ENCODE results near the gene DIS3L2. TPM values are rescaled to one million over a fixed set of nuclear protein-coding genes. Genes with fewer than 3 reads are reported as not detected.

Gene DIS3L2
- total and polyA plus RNA-seq, 2 experiments from 2014 or later = 9.3 to 15.6 TPM

DNA sequence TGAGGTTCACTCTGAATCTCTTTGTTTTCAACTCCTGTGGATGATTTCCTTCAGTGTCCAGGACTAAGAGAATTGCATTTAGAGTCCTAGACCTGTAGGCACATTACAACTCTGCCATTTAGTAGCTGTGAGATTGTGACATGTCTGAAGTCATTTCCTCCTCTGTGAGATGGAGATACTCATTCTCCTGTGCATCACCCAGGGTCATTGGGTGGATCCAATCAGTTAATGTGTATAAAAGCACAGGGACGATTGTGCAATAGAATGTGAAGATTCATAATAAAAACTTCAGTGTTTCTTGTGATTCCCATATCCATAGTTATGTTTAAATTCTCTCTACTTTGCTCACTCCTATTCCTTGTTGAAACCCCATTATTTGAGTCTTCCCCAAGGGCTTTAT, 113.6 kb downstream of the DIS3L2 start:
- 57 to 67% methylated on average over 1 of the region's 1 CpG for WGBS, 2 experiments (ENCODE audit: low coverage in 1 of 2, low lambda C conversion rate in 2 of 2, missing lambda C conversion rate in 2 of 2)

GRCh38 chr2:232075859-232076258, 114.3 kb downstream of the DIS3L2 start:
- H2AFZ ChIP-seq = no peak overlapping the region
- 53 to 62% methylated on average over 1 of the region's 1 CpG for WGBS, 2 experiments (ENCODE audit: low coverage in 1 of 2, low lambda C conversion rate in 2 of 2, missing lambda C conversion rate in 2 of 2)

More for the DNA sequence above, 113.6 kb downstream of the DIS3L2 start:
- Histone ChIP-seq H3K4me1 (ENCODE audit: insufficient read depth) (peaks cover 13% of the 10 kb centered on the region), H3K9me3 (ENCODE audit: low read depth) (no peaks in the 10 kb centered on the region), H3K79me2 (ENCODE audit: insufficient read depth) (peaks cover 9% of the 10 kb centered on the region; the same call in 1 of the 2 replicates), H3K9ac (no peak overlapping the region), H3K27me3 (replicated peaks; ENCODE audit: insufficient read depth) (no peaks in the 10 kb centered on the region), H3K4me2 (ENCODE audit: unreplicated experiment) (no peak overlapping the region), H3F3A (ENCODE audit: insufficient read depth) (peaks cover 18% of the 10 kb centered on the region; the same call in 1 of the 2 replicates), H3K9me2 (ENCODE audit: insufficient read depth) (no peaks in the 10 kb centered on the region), H3K27ac (peak overlapping the region; percentile 44), H2AFZ (no peak overlapping the region), H3K4me3 (no peak overlapping the region), H3K36me3 (ENCODE audit: low read depth) (no peaks in the 10 kb centered on the region), H4K20me1 (ENCODE audit: insufficient read depth) (0 out of 2 replicates have a peak, but pooled peaks cover 4% of the 10 kb centered on the region)
- DNase-seq = peak; percentile 85
- TF ChIP-seq EZH2 (IDR thresholded peaks at IDR 0.05; ENCODE audit: insufficient read depth, poor library complexity, severe bottlenecking) = no peak
- TF ChIP-seq EZH2phosphoT487 (IDR thresholded peaks at IDR 0.05; ENCODE audit: insufficient read depth, low read depth) = no peak
- in situ Hi-C loops (cut with MboI) = no loop called here

GRCh38 chr2:232076272-232076671, 114.8 kb downstream of the DIS3L2 start:
- H4K20me1 ChIP-seq (ENCODE audit: insufficient read depth) = 0 out of 2 replicates have a peak, but pooled peaks cover 4% of the 10 kb centered on the region
- no peak overlapping the region for H3K4me2 ChIP-seq (ENCODE audit: unreplicated experiment)
- H3K36me3 ChIP-seq (ENCODE audit: low read depth) = no peaks in the 10 kb centered on the region
- no peaks in the 10 kb centered on the region for H3K27me3 ChIP-seq (replicated peaks; ENCODE audit: insufficient read depth)
- H2AFZ ChIP-seq = no peak overlapping the region
- H3K4me1 ChIP-seq (ENCODE audit: insufficient read depth) = peaks cover 13% of the 10 kb centered on the region
- TF ChIP-seq EZH2phosphoT487 (IDR thresholded peaks at IDR 0.05; ENCODE audit: insufficient read depth, low read depth) (no peak), EZH2 (IDR thresholded peaks at IDR 0.05; ENCODE audit: insufficient read depth, poor library complexity, severe bottlenecking) (no peak)
- H3F3A ChIP-seq (ENCODE audit: insufficient read depth) = peaks cover 18% of the 10 kb centered on the region; the same call in 1 of the 2 replicates
- peaks cover 8% of the 10 kb centered on the region; the same call in 1 of the 2 replicates for H3K79me2 ChIP-seq (ENCODE audit: insufficient read depth)
- in situ Hi-C loops (cut with MboI) = no loop called here
- H3K9ac ChIP-seq = no peak overlapping the region
- H3K27ac ChIP-seq = no peak overlapping the region
- 98 to 100% methylated on average over 1 of the region's 1 CpG for WGBS, 2 experiments (ENCODE audit: low coverage in 1 of 2, low lambda C conversion rate in 2 of 2, missing lambda C conversion rate in 2 of 2)
- H3K4me3 ChIP-seq = no peak overlapping the region
- H3K9me2 ChIP-seq (ENCODE audit: insufficient read depth) = no peaks in the 10 kb centered on the region
- no peak for DNase-seq
- no peaks in the 10 kb centered on the region for H3K9me3 ChIP-seq (ENCODE audit: low read depth)

More at GRCh38 chr2:232075859-232076258, 114.3 kb downstream of the DIS3L2 start:
- H3F3A ChIP-seq (ENCODE audit: insufficient read depth) = peaks cover 18% of the 10 kb centered on the region; the same call in 1 of the 2 replicates
- no peaks in the 10 kb centered on the region for H3K27me3 ChIP-seq (replicated peaks; ENCODE audit: insufficient read depth)
- no peak for TF ChIP-seq EZH2phosphoT487 (IDR thresholded peaks at IDR 0.05; ENCODE audit: insufficient read depth, low read depth)
- no peak for TF ChIP-seq EZH2 (IDR thresholded peaks at IDR 0.05; ENCODE audit: insufficient read depth, poor library complexity, severe bottlenecking)
- no peak overlapping the region for H3K4me3 ChIP-seq
- peaks cover 13% of the 10 kb centered on the region for H3K4me1 ChIP-seq (ENCODE audit: insufficient read depth)
- peak; percentile 2 for DNase-seq
- 0 out of 2 replicates have a peak, but pooled peaks cover 4% of the 10 kb centered on the region for H4K20me1 ChIP-seq (ENCODE audit: insufficient read depth)
- in situ Hi-C loops (cut with MboI) = no loop called here
- H3K79me2 ChIP-seq (ENCODE audit: insufficient read depth) = peaks cover 9% of the 10 kb centered on the region; the same call in 1 of the 2 replicates
- H3K27ac ChIP-seq = peak overlapping the region; percentile 44
- H3K4me2 ChIP-seq (ENCODE audit: unreplicated experiment) = no peak overlapping the region
- no peaks in the 10 kb centered on the region for H3K9me3 ChIP-seq (ENCODE audit: low read depth)
- no peaks in the 10 kb centered on the region for H3K36me3 ChIP-seq (ENCODE audit: low read depth)
- no peaks in the 10 kb centered on the region for H3K9me2 ChIP-seq (ENCODE audit: insufficient read depth)
- no peak overlapping the region for H3K9ac ChIP-seq

DNA sequence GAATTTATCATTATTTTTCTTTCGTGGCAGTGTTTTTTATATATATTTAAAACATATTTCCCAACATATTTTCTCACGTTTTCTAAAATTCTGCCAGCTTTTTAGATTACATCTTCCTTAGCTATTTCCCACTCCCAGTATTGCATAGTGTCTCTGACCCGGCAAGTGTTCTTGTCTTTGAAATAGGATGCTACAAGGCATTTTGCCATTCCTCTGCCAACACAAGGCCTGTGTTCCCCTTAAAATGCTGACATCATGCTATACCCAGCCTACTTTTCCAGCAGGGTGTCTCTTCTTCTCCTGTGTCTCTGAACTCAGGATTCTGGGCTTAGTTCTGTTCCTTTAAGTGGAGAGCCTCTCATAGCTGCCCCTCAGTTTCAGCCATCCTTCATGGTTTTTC, 115.2 kb downstream of the DIS3L2 start:
- no peak for DNase-seq
- Histone ChIP-seq H2AFZ (no peak overlapping the region), H3K4me2 (ENCODE audit: unreplicated experiment) (no peak overlapping the region), H3K4me1 (ENCODE audit: insufficient read depth) (peaks cover 13% of the 10 kb centered on the region), H3K9me2 (ENCODE audit: insufficient read depth) (no peaks in the 10 kb centered on the region), H3F3A (ENCODE audit: insufficient read depth) (peaks cover 18% of the 10 kb centered on the region; the same call in 1 of the 2 replicates), H3K9me3 (ENCODE audit: low read depth) (no peaks in the 10 kb centered on the region), H3K9ac (no peak overlapping the region), H4K20me1 (ENCODE audit: insufficient read depth) (0 out of 2 replicates have a peak, but pooled peaks cover 4% of the 10 kb centered on the region), H3K36me3 (ENCODE audit: low read depth) (no peaks in the 10 kb centered on the region), H3K4me3 (no peak overlapping the region), H3K79me2 (ENCODE audit: insufficient read depth) (0 out of 2 replicates have a peak, but pooled peaks cover 4% of the 10 kb centered on the region), H3K27me3 (replicated peaks; ENCODE audit: insufficient read depth) (no peaks in the 10 kb centered on the region), H3K27ac (no peak overlapping the region)
- no peak for TF ChIP-seq EZH2phosphoT487 (IDR thresholded peaks at IDR 0.05; ENCODE audit: insufficient read depth, low read depth)
- no peak for TF ChIP-seq EZH2 (IDR thresholded peaks at IDR 0.05; ENCODE audit: insufficient read depth, poor library complexity, severe bottlenecking)
- WGBS, 2 experiments (ENCODE audit: low coverage in 1 of 2, low lambda C conversion rate in 2 of 2, missing lambda C conversion rate in 2 of 2) = 87 to 90% methylated on average over 3 of the region's 3 CpGs
- in situ Hi-C loops (cut with MboI) = no loop called here
